OCI-LY3 (cell line): ENCODE results near the gene CTNNA3.

Experiments used
- CTCF ChIP-seq: fragments of 200-600, 300-600 bp; sonication (generic); IDR thresholded peaks from 2 replicates; pipeline ENCODE4 v1.5.1; 2014; ENCODE audit warnings: antibody characterized with exemption, low read length, low read depth
- EZH2phosphoT487 ChIP-seq: fragments of 200-600 bp; shearing (Covaris generic); IDR thresholded peaks from 2 replicates; pipeline ENCODE4 v1.6.1; 2018; ENCODE audit warnings: antibody characterized with exemption, mixed run types, low read depth

DNA sequence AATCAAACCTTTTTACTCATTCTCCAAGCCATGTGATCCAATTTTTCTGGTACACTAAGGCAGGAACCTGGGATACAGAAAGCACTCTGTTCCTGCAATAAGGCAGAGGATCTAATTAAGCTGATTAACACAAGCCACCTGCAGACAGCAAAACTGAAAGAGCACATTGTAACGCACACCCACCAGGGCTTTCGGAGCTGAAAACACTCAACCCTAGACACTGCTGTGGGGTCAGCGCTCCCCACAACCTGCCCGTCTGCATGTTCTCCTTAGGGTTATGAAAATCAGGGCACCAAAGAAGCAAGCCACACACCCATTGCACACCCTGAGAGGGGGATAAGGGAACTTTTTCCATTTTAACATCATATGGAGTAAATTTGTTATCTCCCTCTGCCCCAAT, 1792.4 kb downstream of the CTNNA3 start:
- TF ChIP-seq CTCF (no peak), EZH2phosphoT487 (no peak)
